SK-N-SH (cell line): ENCODE measurements around the gene CCDC183. TPM values are rescaled to one million over a fixed set of nuclear protein-coding genes. Genes with fewer than 3 reads are reported as not detected.

Source experiments
- CTCF ChIA-PET: fragments of 300-600, 350-600 bp; formaldehyde crosslinking; extraction: SDS; loops from one replicate; lab custom pipeline; 2021; lab: Yijun Ruan, JAX
- POLR2A ChIA-PET: fragments of 350-600 bp; sonication (Branson Sonifier 250); formaldehyde crosslinking; extraction: SDS; loops from one replicate; lab custom pipeline; 2020; ENCODE audit warnings: antibody characterized with exemption, inconsistent platforms; lab: Yijun Ruan, JAX
- DNase-seq: peaks from one replicate; pipeline ENCODE4 v3.0.0; 2012
- H2AFZ ChIP-seq: fragments of 200-600 bp; sonication (generic); 2 replicates; pipeline ENCODE4 v1.8.1; 2016; ENCODE audit warnings: antibody characterized with exemption, mild to moderate bottlenecking, low read depth
- H3F3A ChIP-seq: fragments of 200-600 bp; sonication (generic); replicated peaks from 2 replicates; pipeline ENCODE3; 2016; ENCODE audit warnings: antibody characterized with exemption, mild to moderate bottlenecking; ENCODE audit not compliant: insufficient read depth
- H3K27ac ChIP-seq, 2 experiments: fragments of 200-500 bp in 1 of 2; fragments of 200-600 bp in 1 of 2; sonication (Bioruptor generic) in 1 of 2; sonication (generic), shearing (Covaris generic) in 1 of 2; 2 replicates each; pipeline versions ENCODE4 v1.5.1 to v1.6.1; 2014 to 2016; ENCODE audit warnings: low read depth in 2 of 2, inconsistent platforms in 1 of 2, low read length in 1 of 2, mild to moderate bottlenecking in 1 of 2, mixed read lengths in 1 of 2
- H3K27me3 ChIP-seq: fragments of 200-600 bp; sonication (generic), shearing (Covaris generic); 2 replicates; pipeline ENCODE4 v1.6.1; 2016; ENCODE audit warnings: mixed run types; ENCODE audit not compliant: insufficient read depth
- H3K36me3 ChIP-seq, 2 experiments: fragments of 200-500 bp in 1 of 2; fragments of 200-600 bp in 1 of 2; sonication (Bioruptor generic) in 1 of 2; sonication (generic) in 1 of 2; replicated peaks in 1 of 2; 2 replicates each; pipeline versions ENCODE3 to v1.5.1; 2014 to 2016; ENCODE audit warnings: low read length in 1 of 2, mild to moderate bottlenecking in 1 of 2; ENCODE audit not compliant: insufficient read depth in 2 of 2, control insufficient read depth in 1 of 2
- H3K4me1 ChIP-seq, 2 experiments: fragments of 200-500 bp in 1 of 2; fragments of 200-600 bp in 1 of 2; sonication (Bioruptor generic) in 1 of 2; sonication (generic), shearing (Covaris generic) in 1 of 2; 2 replicates each; pipeline versions ENCODE4 v1.5.1 to v1.6.1; 2014 to 2016; ENCODE audit warnings: low read depth in 1 of 2, low read length in 1 of 2, mixed run types in 1 of 2; ENCODE audit not compliant: insufficient read depth in 2 of 2, control insufficient read depth in 1 of 2
- H3K4me2 ChIP-seq: fragments of 200-600 bp; sonication (generic), shearing (Covaris generic); 2 replicates; pipeline ENCODE4 v1.6.1; 2017; ENCODE audit warnings: mixed run types
- H3K4me3 ChIP-seq, 2 experiments: fragments of 200-500 bp in 1 of 2; fragments of 200-600 bp in 1 of 2; sonication (Bioruptor generic) in 1 of 2; sonication (generic), shearing (Covaris generic) in 1 of 2; 2 replicates each; pipeline versions ENCODE4 v1.5.1 to v1.8.1; 2014 to 2016; ENCODE audit warnings: low read depth in 2 of 2, inconsistent platforms in 1 of 2, low read length in 1 of 2, mild to moderate bottlenecking in 1 of 2, mixed read lengths in 1 of 2, moderate library complexity in 1 of 2
- H3K79me2 ChIP-seq: fragments of 200-600 bp; sonication (generic); 2 replicates; pipeline ENCODE4 v1.8.1; 2017; ENCODE audit warnings: mild to moderate bottlenecking; ENCODE audit not compliant: insufficient read depth
- H3K9ac ChIP-seq: fragments of 200-600 bp; sonication (generic); 2 replicates; pipeline ENCODE4 v1.6.1; 2017; ENCODE audit warnings: mixed run types
- H3K9me2 ChIP-seq: fragments of 200-600 bp; sonication (generic); 2 replicates; pipeline ENCODE4 v1.6.1; 2017; ENCODE audit warnings: mixed run types
- H3K9me3 ChIP-seq: fragments of 200-600 bp; sonication (generic); 2 replicates; pipeline ENCODE4 v1.6.1; 2017; ENCODE audit warnings: mixed run types, mild to moderate bottlenecking, moderate library complexity
- H4K20me1 ChIP-seq: fragments of 200-600 bp; sonication (generic); 2 replicates; pipeline ENCODE4 v1.6.1; 2017; ENCODE audit warnings: mild to moderate bottlenecking, mixed run types; ENCODE audit not compliant: insufficient read depth
- CHD2 ChIP-seq: fragments of 150-350 bp; IDR thresholded peaks from 2 replicates; pipeline ENCODE4 v1.6.1; 2018; ENCODE audit warnings: low read length; ENCODE audit not compliant: partially characterized antibody
- EZH2phosphoT487 ChIP-seq: fragments of 200-600 bp; sonication (generic); IDR thresholded peaks from 2 replicates; pipeline ENCODE4 v1.6.1; 2017; ENCODE audit warnings: low read depth, mixed run types, mild to moderate bottlenecking, antibody characterized with exemption, moderate library complexity, borderline replicate concordance
- FOSL2 ChIP-seq: IDR thresholded peaks from 2 replicates; pipeline ENCODE4 v1.4.0; 2012; ENCODE audit warnings: low read depth, mild to moderate bottlenecking, moderate library complexity, borderline replicate concordance
- FOXJ3 ChIP-seq: sonication (generic); formaldehyde crosslinking; IDR thresholded peaks from 2 replicates; pipeline ENCODE4 v1.5.1; 2020; ENCODE audit warnings: mild to moderate bottlenecking, missing genetic modification reagents
- GABPA ChIP-seq: IDR thresholded peaks from 2 replicates; pipeline ENCODE4 v1.4.0; 2012; ENCODE audit warnings: low read depth, mild to moderate bottlenecking
- IRF3 ChIP-seq: fragments of 150-350 bp; IDR thresholded peaks from 2 replicates; pipeline ENCODE4 v1.6.1; 2016; ENCODE audit warnings: mild to moderate bottlenecking, low read depth, low read length
- JUND ChIP-seq: IDR thresholded peaks from 2 replicates; pipeline ENCODE4 v1.4.0; 2012
- MAX ChIP-seq: IDR thresholded peaks from 2 replicates; pipeline ENCODE4 v1.4.0; 2012; ENCODE audit warnings: low read depth
- MEF2A ChIP-seq: IDR thresholded peaks from 2 replicates; pipeline ENCODE4 v1.4.0; 2012; ENCODE audit warnings: low read depth, borderline replicate concordance
- MXI1 ChIP-seq: IDR thresholded peaks from 2 replicates; pipeline ENCODE4 v1.6.1; 2012; ENCODE audit warnings: mild to moderate bottlenecking, low read depth, low read length, improper control_type of control experiment
- NFIC ChIP-seq: IDR thresholded peaks from 2 replicates; pipeline ENCODE4 v1.4.0; 2012; ENCODE audit warnings: borderline replicate concordance
- PBX3 ChIP-seq: IDR thresholded peaks from 2 replicates; pipeline ENCODE4; 2012
- RAD21 ChIP-seq: IDR thresholded peaks from 2 replicates; pipeline ENCODE4 v1.6.1; 2012; ENCODE audit warnings: mild to moderate bottlenecking, low read length
- REST ChIP-seq: IDR thresholded peaks from 2 replicates; pipeline ENCODE4 v1.6.1; 2012; ENCODE audit warnings: mild to moderate bottlenecking, low read depth, low read length, moderate library complexity
- SIN3A ChIP-seq: IDR thresholded peaks from 2 replicates; pipeline ENCODE4 v1.6.1; 2012; ENCODE audit warnings: low read depth, mild to moderate bottlenecking, low read length, moderate library complexity, borderline replicate concordance
- TCF12 ChIP-seq: IDR thresholded peaks from 2 replicates; pipeline ENCODE4 v1.4.0; 2012
- TEAD4 ChIP-seq: IDR thresholded peaks from 2 replicates; pipeline ENCODE4 v1.4.0; 2012; ENCODE audit warnings: mild to moderate bottlenecking, borderline replicate concordance; ENCODE audit not compliant: insufficient read depth
- USF2 ChIP-seq: fragments of 150-350 bp; IDR thresholded peaks from 2 replicates; pipeline ENCODE4 v1.6.1; 2017; ENCODE audit warnings: antibody characterized with exemption, low read length, low read depth, borderline replicate concordance
- YY1 ChIP-seq: IDR thresholded peaks from 2 replicates; pipeline ENCODE4 v1.4.0; 2012; ENCODE audit warnings: low read depth, mild to moderate bottlenecking
- WGBS: methylation state at CpG from one replicate; pipeline ENCODE4 v1.1.6; 2017; ENCODE audit warnings: low lambda C conversion rate; 5-methylcytosine and 5-hydroxymethylcytosine counted together
- polyA plus RNA-seq, 3 experiments: library from polyadenylated mRNA; depleted of rRNA; stranded (reverse); fragments of >200 nt; gene quantifications; 2 replicates each; pipeline ENCODE4 v1.2.3, GENCODE V29; 2012

The CCDC183 gene
- polyA plus RNA-seq, 1 of the 3 experiments (the other 2 are of a cell fraction): 5.3 TPM

GRCh38 chr9:136757328-136757727, 38.8 kb upstream of the CCDC183 start:
- no peaks in the 10 kb centered on the region for H3K79me2 ChIP-seq
- 84% methylated on average over 16 of the region's 20 CpGs for WGBS
- POLR2A ChIA-PET: no interaction called here
- H3K27me3 ChIP-seq: no peaks in the 10 kb centered on the region
- H3K9ac ChIP-seq: no peak overlapping the region
- H3K9me2 ChIP-seq: no peaks in the 10 kb centered on the region
- peaks cover 0 to 8% of the 10 kb centered on the region in 2 experiments; a peak in 1 of 4 replicates for H3K4me1 ChIP-seq
- no peaks in the 10 kb centered on the region for H4K20me1 ChIP-seq
- no peaks in the 10 kb centered on the region for H3K9me3 ChIP-seq
- TF ChIP-seq EZH2phosphoT487: no peak
- no peak for TF ChIP-seq SIN3A
- TF ChIP-seq GABPA: no peak
- TF ChIP-seq FOXJ3 (CRISPR knock-in tag): no peak
- TF ChIP-seq REST: no peak
- no peak for TF ChIP-seq TCF12
- TF ChIP-seq MEF2A: no peak
- TF ChIP-seq YY1: no peak
- TF ChIP-seq RAD21: no peak
- TF ChIP-seq IRF3: no peak
- no peak for TF ChIP-seq JUND
- no peak for TF ChIP-seq USF2
- TF ChIP-seq NFIC: no peak
- no peak for TF ChIP-seq FOSL2
- TF ChIP-seq CHD2: no peak
- no peak for TF ChIP-seq MAX
- no peak for TF ChIP-seq MXI1
- TF ChIP-seq TEAD4: no peak
- TF ChIP-seq PBX3: no peak
- H3K36me3 ChIP-seq: no peaks in the 10 kb centered on the region
- CTCF ChIA-PET: interaction anchor here (0.9 to 4.8 kb wide), 15 partner anchors 11 to 219 kb away, joined by 3 to 53 read pairs (median 7); partner anchors contain the start of genes AJM1 and DIPK1B
- H2AFZ ChIP-seq: no peak overlapping the region
- H3K27ac ChIP-seq: no peak overlapping the region
- H3F3A ChIP-seq: peaks cover 3% of the 10 kb centered on the region
- no peak for DNase-seq
- H3K4me3 ChIP-seq: no peak overlapping the region
- H3K4me2 ChIP-seq: no peak overlapping the region
